Common myeloid progenitor, CD34-positive (primary cell): ENCODE measurements around the gene CDH26.
A peak's percentile ranks its signal among the peaks of the same experiment; 100 is the strongest.

ENCODE experiments used
- CTCF ChIA-PET: fragments of 350-600 bp; sonication (Branson Sonifier 250); formaldehyde crosslinking; loops from one replicate; lab custom pipeline; 2021; ENCODE audit warnings: antibody characterized with exemption; lab: Charles Lee
- POLR2A ChIA-PET: fragments of 350-600 bp; sonication (Branson Sonifier 250); formaldehyde crosslinking; loops from one replicate; lab custom pipeline; 2021; ENCODE audit warnings: antibody characterized with exemption; lab: Charles Lee
- DNase-seq, 3 donors: peaks; one replicate each; pipeline versions ENCODE4 v3.0.0 to v3.0.0-alpha.2; 2013
- H3K27ac ChIP-seq, 2 experiments: 1 replicate in 1 of 2; 2 replicates in 1 of 2; pipeline ENCODE4 v1.7.0; 2013; ENCODE audit warnings: inconsistent platforms in 2 of 2, low read length in 2 of 2, mild to moderate bottlenecking in 2 of 2, low read depth in 1 of 2, moderate library complexity in 1 of 2; ENCODE audit not compliant: severe bottlenecking in 2 of 2, insufficient read depth in 1 of 2, poor library complexity in 1 of 2
- H3K27me3 ChIP-seq, 5 experiments: replicated peaks in 2 of 5; 1 replicate in 3 of 5; 2 replicates in 2 of 5; pipeline versions ENCODE4 v1.6.1 to v1.7.0; 2013; ENCODE audit warnings: low read length in 4 of 5, mild to moderate bottlenecking in 2 of 5, moderate library complexity in 2 of 5, inconsistent platforms in 1 of 5; ENCODE audit not compliant: insufficient read depth in 5 of 5, control insufficient read depth in 4 of 5
- H3K36me3 ChIP-seq, 4 experiments: 1 replicate in 2 of 4; 2 replicates in 2 of 4; pipeline versions ENCODE4 v1.6.1 to v1.7.0; 2013; ENCODE audit warnings: low read length in 3 of 4, control low read depth in 1 of 4, mild to moderate bottlenecking in 1 of 4; ENCODE audit not compliant: control insufficient read depth in 4 of 4, insufficient read depth in 4 of 4
- H3K4me1 ChIP-seq, 4 experiments: 1 replicate in 3 of 4; 2 replicates in 1 of 4; pipeline versions ENCODE4 v1.6.1 to v1.7.1; 2013; ENCODE audit warnings: low read length in 3 of 4, mild to moderate bottlenecking in 3 of 4, control low read depth in 1 of 4, inconsistent platforms in 1 of 4, moderate library complexity in 1 of 4; ENCODE audit not compliant: control insufficient read depth in 4 of 4, insufficient read depth in 4 of 4; ENCODE audit errors: control extremely low read depth in 1 of 4
- H3K4me3 ChIP-seq, 7 experiments: 1 replicate in 4 of 7; 2 replicates in 3 of 7; pipeline versions ENCODE4 v1.5.1 to v1.7.0; 2013; ENCODE audit warnings: mild to moderate bottlenecking in 7 of 7, low read length in 6 of 7, moderate library complexity in 6 of 7, inconsistent platforms in 2 of 7, low read depth in 2 of 7, control low read depth in 1 of 7; ENCODE audit not compliant: insufficient read depth in 4 of 7, control insufficient read depth in 1 of 7; ENCODE audit errors: extremely low read depth in 1 of 7
- H3K9me3 ChIP-seq, 5 experiments: 1 replicate in 4 of 5; 2 replicates in 1 of 5; pipeline versions ENCODE4 v1.6.1 to v1.7.1; 2013; ENCODE audit warnings: low read length in 4 of 5, mild to moderate bottlenecking in 2 of 5, inconsistent platforms in 1 of 5, low read depth in 1 of 5, moderate library complexity in 1 of 5; ENCODE audit not compliant: control insufficient read depth in 4 of 5, insufficient read depth in 2 of 5; ENCODE audit errors: control extremely low read depth in 1 of 5
- WGBS: methylation state at CpG from one replicate; pipeline ENCODE4 v1.1.5; 2013; ENCODE audit not compliant: insufficient coverage; 5-methylcytosine and 5-hydroxymethylcytosine counted together

Gene CDH26

DNA sequence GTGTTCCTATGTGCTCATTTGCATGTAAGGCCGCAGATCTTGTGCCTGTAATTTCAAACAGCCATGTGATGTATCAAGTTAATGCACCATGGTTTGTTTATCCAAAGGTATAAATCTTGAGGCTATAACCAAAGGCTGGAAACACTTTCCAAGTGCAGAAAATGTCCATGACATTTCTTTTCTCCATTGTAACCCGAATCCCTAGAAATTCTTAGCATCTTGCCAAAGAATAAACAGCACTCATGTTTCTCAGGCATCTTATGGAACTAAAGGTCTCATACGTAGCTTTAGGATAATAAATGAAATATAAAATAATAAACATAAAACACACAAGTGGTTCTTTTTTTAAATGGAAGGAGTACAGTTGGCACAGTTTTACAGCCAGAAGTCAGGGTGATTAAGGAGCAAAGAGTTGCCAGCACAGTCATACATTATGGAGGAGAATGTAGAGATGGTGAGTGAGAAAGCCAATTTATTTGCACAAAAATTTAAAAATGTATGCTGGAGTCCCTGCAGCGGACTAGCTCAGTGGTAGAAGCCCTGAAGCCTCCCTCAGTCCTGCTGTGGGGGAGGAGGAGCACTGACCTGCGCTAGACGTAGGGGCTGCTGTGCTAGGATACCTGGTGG, 18.0 kb downstream of the CDH26 start:
- ChIA-PET POLR2A (no interaction called here), CTCF (interaction anchor here (1.0 to 1.6 kb wide), 2 partner anchors 10 to 30 kb away, joined by 3 to 5 read pairs; no protein-coding TSS in a partner anchor)
- no peaks in the 10 kb centered on the region for H3K9me3 ChIP-seq
- no peak for DNase-seq
- peaks cover 0 to 2% (median 0%) of the 10 kb centered on the region in 4 experiments for H3K4me1 ChIP-seq
- no peak overlapping the region for H3K27ac ChIP-seq
- H3K4me3 ChIP-seq = no peak overlapping the region
- H3K36me3 ChIP-seq = no peaks in the 10 kb centered on the region
- H3K27me3 ChIP-seq = no peaks in the 10 kb centered on the region
- WGBS = 95% methylated on average over 4 of the region's 6 CpGs

DNA sequence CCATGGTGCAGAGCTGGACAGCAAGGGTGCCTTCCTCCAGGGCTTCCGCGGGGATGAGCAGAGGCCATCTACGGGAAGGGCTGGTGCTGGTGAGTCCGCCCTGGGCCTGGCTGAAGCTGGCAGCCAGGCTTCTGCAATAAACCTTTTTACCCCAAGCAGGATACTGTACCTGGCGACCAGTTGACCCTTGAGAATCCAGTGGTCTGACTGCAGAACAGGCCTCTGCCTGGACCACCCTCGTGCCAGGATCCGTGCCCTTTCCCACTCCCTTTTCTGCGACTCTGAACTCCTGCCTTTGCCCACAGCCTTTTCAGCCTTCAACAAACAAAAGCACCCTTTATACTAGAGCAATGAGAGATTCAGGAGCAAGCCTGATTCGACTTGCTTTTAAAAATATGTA, 18.9 kb downstream of the CDH26 start:
- POLR2A ChIA-PET = no interaction called here
- Histone ChIP-seq H3K27ac (no peak overlapping the region), H3K9me3 (no peaks in the 10 kb centered on the region), H3K27me3 (no peaks in the 10 kb centered on the region), H3K4me1 (peaks cover 0 to 2% (median 0%) of the 10 kb centered on the region in 4 experiments), H3K36me3 (no peaks in the 10 kb centered on the region), H3K4me3 (no peak overlapping the region)
- CTCF ChIA-PET = no interaction called here
- WGBS = 97% methylated on average over 7 of the region's 9 CpGs
- no peak for DNase-seq

DNA sequence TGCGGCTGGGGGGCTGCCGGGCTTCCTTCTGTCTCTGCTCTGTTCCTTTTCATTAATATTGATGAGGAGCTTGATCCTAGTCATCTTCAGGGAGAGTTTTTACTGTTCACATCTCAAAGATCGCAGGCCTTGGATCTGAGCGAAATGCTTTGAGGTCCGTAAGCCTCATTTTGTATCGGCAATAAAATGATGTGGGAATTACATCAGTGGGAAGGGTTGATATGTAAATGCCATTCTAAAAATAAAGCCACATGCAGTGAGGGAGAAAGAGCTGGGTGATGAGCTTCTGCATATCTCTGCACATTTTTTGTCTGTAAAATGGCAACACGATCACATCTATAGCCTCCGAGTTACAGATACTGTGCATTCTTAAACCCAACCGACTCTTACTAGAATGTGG, 24.9 kb downstream of the CDH26 start:
- CTCF ChIA-PET = no interaction called here
- Histone ChIP-seq H3K9me3 (no peaks in the 10 kb centered on the region), H3K27me3 (no peaks in the 10 kb centered on the region), H3K4me3 (no peak overlapping the region), H3K36me3 (no peaks in the 10 kb centered on the region), H3K4me1 (peaks cover 7 to 34% (median 20%) of the 10 kb centered on the region in 4 experiments), H3K27ac (no peak overlapping the region)
- 94% methylated on average over 6 of the region's 9 CpGs for WGBS
- DNase-seq = no peak
- POLR2A ChIA-PET = no interaction called here

DNA sequence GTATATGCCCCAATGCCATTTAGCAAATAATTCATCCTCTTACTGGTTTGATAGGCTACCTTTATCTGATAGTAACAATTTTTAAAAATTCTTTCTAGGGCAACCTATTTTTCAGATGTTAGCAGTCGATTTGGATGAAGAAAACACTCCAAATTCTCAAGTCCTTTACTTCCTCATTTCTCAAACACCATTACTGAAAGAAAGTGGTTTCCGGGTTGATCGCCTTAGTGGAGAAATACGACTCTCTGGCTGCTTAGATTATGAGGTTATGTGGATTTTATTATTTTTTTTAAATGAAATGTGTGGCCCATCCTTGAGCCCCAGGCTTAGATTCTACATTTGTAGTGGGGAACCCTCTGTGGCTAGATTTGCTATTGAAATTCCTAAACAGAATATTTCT, 26.3 kb downstream of the CDH26 start:
- H3K27me3 ChIP-seq = no peaks in the 10 kb centered on the region
- no CpG with 5 or more reads among the region's 4 CpGs for WGBS
- POLR2A ChIA-PET = no interaction called here
- H3K4me1 ChIP-seq = peaks cover 7 to 43% (median 25%) of the 10 kb centered on the region in 4 experiments
- peak overlapping the region; percentile 20 to 64 for H3K27ac ChIP-seq
- H3K36me3 ChIP-seq = no peaks in the 10 kb centered on the region
- CTCF ChIA-PET = no interaction called here
- peak; percentile 83 to 96 (median 93) for DNase-seq
- H3K4me3 ChIP-seq = peak overlapping the region in 2 of 7 experiments; percentile 19 to 49
- H3K9me3 ChIP-seq = peaks cover 0 to 3% (median 0%) of the 10 kb centered on the region in 5 experiments

DNA sequence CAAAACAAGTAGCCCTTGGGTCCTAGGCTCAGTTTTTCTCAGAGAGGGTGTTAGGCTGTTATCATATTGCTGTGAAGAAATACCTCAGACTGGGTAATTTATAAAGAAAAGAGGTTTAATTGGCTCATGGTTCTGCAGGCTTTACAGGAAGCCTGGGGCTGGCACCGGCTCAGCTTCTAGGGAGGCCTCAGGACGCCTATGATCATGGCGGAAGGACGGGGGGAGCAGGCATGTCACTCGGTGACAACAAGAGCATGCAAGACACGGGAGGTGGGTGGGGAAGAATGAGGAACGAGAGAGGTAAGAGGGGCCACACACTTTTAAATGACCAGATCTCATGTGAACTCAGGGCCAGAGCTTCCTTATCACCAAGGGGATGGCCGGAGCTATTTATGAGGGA, 26.9 kb downstream of the CDH26 start:
- Histone ChIP-seq H3K27me3 (no peaks in the 10 kb centered on the region), H3K4me3 (peak overlapping the region in 3 of 7 experiments; percentile 19 to 49 (median 33)), H3K36me3 (no peaks in the 10 kb centered on the region), H3K4me1 (peaks cover 7 to 43% (median 25%) of the 10 kb centered on the region in 4 experiments), H3K27ac (peak overlapping the region; percentile 41 to 64), H3K9me3 (peaks cover 0 to 3% (median 0%) of the 10 kb centered on the region in 5 experiments)
- POLR2A ChIA-PET = no interaction called here
- CTCF ChIA-PET = interaction anchor here (0.7 to 2.0 kb wide), 6 partner anchors 10 to 78 kb away, joined by 3 to 5 read pairs (median 3); partner anchors contain the start of genes FAM217B and PPP1R3D
- 9% methylated on average over 7 of the region's 8 CpGs for WGBS
- DNase-seq = peak in 2 of 3 donors; percentile 61 to 68

DNA sequence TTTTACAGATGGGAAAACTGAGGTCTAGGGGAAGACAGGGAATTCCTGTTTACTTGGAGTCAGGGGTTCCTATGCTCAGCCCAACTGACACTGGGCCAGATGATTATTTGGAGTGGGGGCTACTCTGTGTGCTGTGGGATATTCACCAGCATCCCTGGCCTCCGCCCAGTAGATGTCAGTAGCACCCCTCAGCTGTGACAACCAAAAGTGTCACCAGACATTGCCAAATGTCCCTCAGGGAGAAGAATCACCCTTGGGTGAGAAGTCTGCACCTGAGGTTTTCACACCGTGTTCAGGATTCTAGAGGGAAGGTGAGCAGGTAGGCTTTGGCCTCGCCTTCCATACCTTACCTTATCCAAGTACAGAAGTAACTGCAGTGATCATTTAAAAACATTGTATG, 27.6 kb downstream of the CDH26 start:
- Histone ChIP-seq H3K9me3 (peaks cover 0 to 3% (median 0%) of the 10 kb centered on the region in 5 experiments), H3K36me3 (no peaks in the 10 kb centered on the region), H3K4me1 (peaks cover 7 to 43% (median 25%) of the 10 kb centered on the region in 4 experiments), H3K27ac (peak overlapping the region; percentile 41 to 64), H3K4me3 (no peak overlapping the region), H3K27me3 (no peaks in the 10 kb centered on the region)
- 100% methylated on average over 1 of the region's 3 CpGs for WGBS
- ChIA-PET POLR2A (no interaction called here), CTCF (interaction anchor here (0.7 to 2.0 kb wide), 7 partner anchors 10 to 77 kb away, joined by 3 to 5 read pairs (median 3); partner anchors contain the start of genes FAM217B and PPP1R3D)
- peak in 2 of 3 donors; percentile 33 to 34 for DNase-seq

DNA sequence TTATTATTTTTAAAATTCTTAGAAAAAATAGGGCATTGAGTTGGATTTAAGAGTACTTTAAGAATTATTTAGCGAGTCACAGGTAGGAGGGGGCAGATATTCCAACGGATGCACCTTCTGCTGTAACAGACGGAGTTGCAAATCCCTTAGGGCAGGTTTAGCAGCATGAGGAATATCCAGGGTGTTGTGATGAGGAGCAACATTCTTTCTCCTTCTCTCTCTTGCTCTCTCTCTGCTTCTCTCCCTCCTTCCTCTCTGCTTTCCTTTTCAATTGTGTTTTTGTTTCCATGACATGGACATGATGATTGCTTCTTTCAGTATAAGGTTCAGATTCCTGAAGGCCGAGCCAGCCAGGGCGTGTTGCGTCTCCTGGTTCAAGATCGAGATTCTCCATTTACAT, 28.9 kb downstream of the CDH26 start:
- ChIA-PET POLR2A (no interaction called here), CTCF (interaction anchor here (0.8 to 1.6 kb wide), 2 partner anchors 32 to 63 kb away, joined by 4 to 5 read pairs; no protein-coding TSS in a partner anchor)
- H3K27me3 ChIP-seq = no peaks in the 10 kb centered on the region
- H3K4me3 ChIP-seq = no peak overlapping the region
- 100% methylated on average over 4 of the region's 7 CpGs for WGBS
- peaks cover 9 to 43% (median 25%) of the 10 kb centered on the region in 4 experiments for H3K4me1 ChIP-seq
- no peak overlapping the region for H3K27ac ChIP-seq
- H3K36me3 ChIP-seq = no peaks in the 10 kb centered on the region
- DNase-seq = no peak
- H3K9me3 ChIP-seq = peaks cover 0 to 3% (median 0%) of the 10 kb centered on the region in 5 experiments
